Ovary (tissue), 3 donors: ENCODE data around the gene C5AR2.

ENCODE experiments used
- CTCF ChIP-seq, 3 donors: fragments of 450-650 bp in 2 of 3; fragments of 200-600 bp in 1 of 3; IDR thresholded peaks; one replicate each; pipeline versions ENCODE4 v1.5.1 to v1.8.0; 2016 to 2022; ENCODE audit warnings: antibody characterized with exemption in 3 of 3, mild to moderate bottlenecking in 1 of 3
- EP300 ChIP-seq: sonication (generic); formaldehyde crosslinking; IDR thresholded peaks from one replicate; pipeline ENCODE4 v1.6.1; 2017; ENCODE audit warnings: antibody characterized with exemption
- POLR2A ChIP-seq: fragments of 450-650 bp; IDR thresholded peaks from one replicate; pipeline ENCODE4 v1.6.1; 2017; ENCODE audit warnings: antibody characterized with exemption, mild to moderate bottlenecking, moderate library complexity
- donor health status: DM: no; HTN: no; CAD: no.

GRCh38 chr19:47316513-47316912 lies 15.5 kb upstream of the C5AR2 start:
- no peak for TF ChIP-seq CTCF (IDR thresholded peaks at IDR 0.05)
- TF ChIP-seq POLR2A: no peak
- no peak for TF ChIP-seq EP300
